A549 (cell line): ENCODE measurements around the gene VSTM1. TPM values are rescaled to one million over a fixed set of nuclear protein-coding genes. Genes with fewer than 3 reads are reported as not detected.
A peak's percentile ranks its signal among the peaks of the same experiment; 100 is the strongest.

Source experiments
- ATAC-seq, 2 experiments: fragments of 200-7000 bp in 1 of 2; fragments of >200 bp in 1 of 2; cut with Nextera tagmentation in 1 of 2; cut with Tn5 transposase in 1 of 2; 3 replicates each; pipeline versions ENCODE4 v1.8.0 to v1.9.1; 2018 to 2020; ENCODE audit warnings: mild to moderate bottlenecking in 1 of 2, moderate library complexity in 1 of 2
- CTCF ChIA-PET: fragments of 300-600 bp; sonication (Branson Sonifier 250); formaldehyde crosslinking; extraction: SDS; loops from one replicate; lab custom pipeline; 2021; ENCODE audit warnings: antibody characterized with exemption, inconsistent platforms; lab: Yijun Ruan, JAX
- POLR2A ChIA-PET: fragments of 350-600 bp; formaldehyde crosslinking; extraction: SDS; loops from one replicate; lab custom pipeline; 2021; ENCODE audit warnings: antibody characterized with exemption, inconsistent platforms; lab: Yijun Ruan, JAX
- DNase-seq, 2 experiments: peaks; one replicate each; pipeline versions ENCODE4 v3.0.0 to v3.0.0-alpha.2; 2011 to 2016; ENCODE audit warnings: low read depth in 1 of 2, low spot score in 1 of 2
- FAIRE-seq: peaks from 2 replicates; lab custom pipeline; 2011; peaks lifted over from hg19 to GRCh38; lab: Jason Lieb, UNC
- H3K27ac ChIP-seq, 2 experiments: fragments of >200 bp; sonication (Bioruptor Twin); formaldehyde crosslinking; 3 replicates each; pipeline ENCODE4 v1.5.1; 2016 to 2017
- H3K4me1 ChIP-seq: fragments of >200 bp; sonication (Bioruptor Twin); formaldehyde crosslinking; 3 replicates; pipeline ENCODE4 v1.6.1; 2016
- H3K4me2 ChIP-seq: fragments of >200 bp; sonication (Bioruptor Twin); formaldehyde crosslinking; 3 replicates; pipeline ENCODE4 v1.6.1; 2016
- H3K4me3 ChIP-seq: fragments of >200 bp; sonication (Bioruptor Twin); formaldehyde crosslinking; 3 replicates; pipeline ENCODE4 v1.5.1; 2016
- H3K9me3 ChIP-seq: fragments of >200 bp; sonication (Bioruptor Twin); formaldehyde crosslinking; 3 replicates; pipeline ENCODE4 v1.6.1; 2016
- CBX2 ChIP-seq: fragments of 200-600 bp; sonication (generic); IDR thresholded peaks from 2 replicates; pipeline ENCODE4 v1.6.1; 2016; ENCODE audit warnings: low read depth, mild to moderate bottlenecking, borderline replicate concordance
- CHD2 ChIP-seq: fragments of 150-350 bp; IDR thresholded peaks from 2 replicates; pipeline ENCODE4 v1.6.1; 2014; ENCODE audit warnings: low read length; ENCODE audit not compliant: partially characterized antibody
- CHD4 ChIP-seq: fragments of 200-600 bp; sonication (generic); IDR thresholded peaks from 2 replicates; pipeline ENCODE4 v1.6.1; 2016; ENCODE audit warnings: antibody characterized with exemption, mild to moderate bottlenecking, borderline replicate concordance
- EHF ChIP-seq: fragments of 250-450 bp; sonication (Bioruptor Pico); IDR thresholded peaks from 2 replicates; pipeline ENCODE4 v1.5.0; 2020; ENCODE audit warnings: mild to moderate bottlenecking
- FOSL2 ChIP-seq, 2 experiments: fragments of 450-650 bp in 1 of 2; fragments of >200 bp in 1 of 2; sonication (Bioruptor Twin) in 1 of 2; formaldehyde crosslinking; IDR thresholded peaks; 2 replicates each; pipeline versions ENCODE4 v1.5.0 to v1.6.1; 2016 to 2020; ENCODE audit warnings: mild to moderate bottlenecking in 1 of 2, moderate library complexity in 1 of 2
- GATA3 ChIP-seq: IDR thresholded peaks from 2 replicates; pipeline ENCODE4 v1.6.1; 2012; ENCODE audit warnings: borderline replicate concordance
- HDAC2 ChIP-seq: fragments of 200-600 bp; sonication (generic); IDR thresholded peaks from 2 replicates; pipeline ENCODE4 v1.6.1; 2016
- HOXA7 ChIP-seq: fragments of 250-450 bp; sonication (Bioruptor Pico); IDR thresholded peaks from 2 replicates; pipeline ENCODE4 v1.5.0; 2020; ENCODE audit warnings: mild to moderate bottlenecking, moderate library complexity
- JUN ChIP-seq, 2 experiments: fragments of >200 bp; sonication (Bioruptor Twin); formaldehyde crosslinking; IDR thresholded peaks; 2 replicates in 1 of 2; 3 replicates in 1 of 2; pipeline ENCODE4 v1.6.1; 2016 to 2017
- KDM1A ChIP-seq: fragments of 200-600 bp; sonication (generic); IDR thresholded peaks from 2 replicates; pipeline ENCODE4 v1.6.1; 2016; ENCODE audit warnings: low read depth, mild to moderate bottlenecking
- MAFK ChIP-seq: fragments of 450-650 bp; IDR thresholded peaks from 2 replicates; pipeline ENCODE4 v1.6.1; 2014; ENCODE audit not compliant: partially characterized antibody
- MAZ ChIP-seq: fragments of 150-350 bp; IDR thresholded peaks from 2 replicates; pipeline ENCODE4 v1.6.1; 2014; ENCODE audit warnings: antibody characterized with exemption, low read depth, low read length, borderline replicate concordance
- NFE2L2 ChIP-seq: fragments of 150-350 bp; conservative IDR thresholded peaks from 2 replicates; pipeline ENCODE4 v1.6.1; 2014; ENCODE audit warnings: low read length
- NPAS2 ChIP-seq: fragments of 250-450 bp; sonication (Bioruptor Pico); IDR thresholded peaks from 2 replicates; pipeline ENCODE4 v1.8.0; 2022; ENCODE audit warnings: mild to moderate bottlenecking, moderate library complexity, borderline replicate concordance
- NR3C1 ChIP-seq: fragments of >200 bp; sonication (Bioruptor Twin); formaldehyde crosslinking; IDR thresholded peaks from 3 replicates; pipeline ENCODE4 v1.6.1; 2017
- POLR2AphosphoS2 ChIP-seq: conservative IDR thresholded peaks from 2 replicates; pipeline ENCODE4 v1.6.1; 2012; ENCODE audit warnings: low read length, improper control_type of control experiment, inconsistent platforms
- RAD21 ChIP-seq, 2 experiments: fragments of >200 bp in 1 of 2; sonication (Bioruptor Twin) in 1 of 2; formaldehyde crosslinking in 1 of 2; IDR thresholded peaks in 1 of 2; conservative IDR thresholded peaks in 1 of 2; 2 replicates in 1 of 2; 3 replicates in 1 of 2; pipeline ENCODE4 v1.6.1; 2012 to 2018; ENCODE audit warnings: inconsistent platforms in 1 of 2
- RFX5 ChIP-seq: fragments of 450-650 bp; IDR thresholded peaks from 2 replicates; pipeline ENCODE4 v1.7.1; 2014; ENCODE audit warnings: antibody characterized with exemption, mild to moderate bottlenecking, moderate library complexity
- RNF2 ChIP-seq: fragments of 200-600 bp; sonication (generic); IDR thresholded peaks from 2 replicates; pipeline ENCODE4 v1.6.1; 2016; ENCODE audit warnings: low read depth, mild to moderate bottlenecking, antibody characterized with exemption, moderate library complexity, borderline replicate concordance
- SMC3 ChIP-seq: fragments of >200 bp; sonication (Bioruptor Twin); formaldehyde crosslinking; IDR thresholded peaks from 3 replicates; pipeline ENCODE4 v1.6.1; 2018; ENCODE audit warnings: inconsistent platforms
- SREBF2 ChIP-seq: fragments of 450-650 bp; IDR thresholded peaks from 2 replicates; pipeline ENCODE4 v1.6.1; 2014; ENCODE audit warnings: mild to moderate bottlenecking, moderate library complexity
- TFCP2L1 ChIP-seq: fragments of 250-450 bp; sonication (Bioruptor Pico); IDR thresholded peaks from 2 replicates; pipeline ENCODE4 v1.5.0; 2021; ENCODE audit warnings: mild to moderate bottlenecking
- ZFP36 ChIP-seq: fragments of 450-650 bp; IDR thresholded peaks from 2 replicates; pipeline ENCODE4 v1.6.1; 2014; ENCODE audit warnings: borderline replicate concordance; ENCODE audit not compliant: partially characterized antibody
- ZNF302 ChIP-seq: fragments of 250-450 bp; sonication (Bioruptor Pico); IDR thresholded peaks from 2 replicates; pipeline ENCODE4 v1.9.0; 2021; ENCODE audit warnings: inconsistent platforms, mild to moderate bottlenecking, moderate library complexity
- ZSCAN20 ChIP-seq: fragments of 250-450 bp; sonication (Bioruptor Pico); IDR thresholded peaks from 2 replicates; pipeline ENCODE4 v1.8.0; 2022; ENCODE audit warnings: mild to moderate bottlenecking, moderate library complexity
- WGBS: methylation state at CpG from one replicate; pipeline ENCODE4 v1.1.6; 2017; ENCODE audit errors: missing lambda C conversion rate; 5-methylcytosine and 5-hydroxymethylcytosine counted together
- polyA plus RNA-seq, 4 experiments: library from polyadenylated mRNA; depleted of rRNA in 3 of 4; stranded (reverse); fragments of >200 nt; fragmentation: RNase III in 1 of 4; extraction: RNeasy Plus Mini Kit Qiagen cat#74134 plus additional on column Dnase treatment in 1 of 4; gene quantifications; 2 replicates in 3 of 4; 3 replicates in 1 of 4; pipeline ENCODE4 v1.2.3, GENCODE V29; 2011 to 2017
- TF ChIP-seq, protein P1 (sequence below): fragments of 200-600 bp; sonication (generic); IDR thresholded peaks from 2 replicates; pipeline ENCODE4 v1.6.1; 2016; ENCODE audit warnings: antibody characterized with exemption, mild to moderate bottlenecking, moderate library complexity
- TF ChIP-seq, protein P2 (sequence below): fragments of >200 bp; sonication (Bioruptor Twin); formaldehyde crosslinking; IDR thresholded peaks from 3 replicates; pipeline ENCODE4 v1.6.1; 2016
- TF ChIP-seq, protein P3 (sequence below): fragments of 450-650 bp; IDR thresholded peaks from 2 replicates; pipeline ENCODE4 v1.6.1; 2014; ENCODE audit warnings: antibody characterized with exemption
- TF ChIP-seq, protein P4 (sequence below): IDR thresholded peaks from 2 replicates; pipeline ENCODE4 v1.6.1; 2012; ENCODE audit warnings: low read depth, borderline replicate concordance
- TF ChIP-seq, protein P5 (sequence below): fragments of >200 bp; sonication (Bioruptor Twin); formaldehyde crosslinking; IDR thresholded peaks from 3 replicates; pipeline ENCODE4 v1.5.1; 2016

Gene VSTM1
- polyA plus RNA-seq, 2 of the 4 experiments (the other 2 are of a cell fraction): 0.25 to 0.50 TPM

DNA sequence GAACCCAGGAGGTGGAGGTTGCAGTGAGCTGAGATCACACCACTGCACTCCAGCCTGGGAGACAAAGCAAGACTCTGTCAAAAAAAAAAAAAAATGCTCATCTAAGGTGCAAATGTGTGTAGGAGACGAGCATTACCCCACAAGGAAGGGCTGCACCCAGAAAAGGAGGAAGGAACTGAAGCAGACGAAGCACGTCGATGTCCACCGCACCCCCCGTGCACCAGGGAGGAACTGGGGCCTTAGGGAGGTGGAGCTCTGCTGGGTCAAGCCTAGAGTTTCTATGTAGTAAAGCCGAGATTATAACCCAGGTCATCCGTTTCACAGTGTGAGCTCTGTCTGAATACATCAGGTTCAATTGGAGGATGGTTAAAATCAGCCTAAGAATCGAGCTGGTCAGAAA lies 1.1 kb downstream of the VSTM1 start:
- Histone ChIP-seq H3K4me3 (no peak overlapping the region), H3K4me2 (no peak overlapping the region), H3K4me1 (no peaks in the 10 kb centered on the region), H3K27ac (no peak overlapping the region), H3K9me3 (no peaks in the 10 kb centered on the region)
- TF ChIP-seq HDAC2 (no peak), NPAS2 (CRISPR knock-in tag) (no peak), TFCP2L1 (CRISPR knock-in tag) (no peak), RAD21 (conservative IDR thresholded peaks at IDR 0.05 in 1 of 2, IDR thresholded peaks at IDR 0.05 in 1 of 2) (no peak), MAFK (no peak), JUN (IDR thresholded peaks at IDR 0.05) (no peak), EHF (no peak), FOSL2 (IDR thresholded peaks at IDR 0.05) (no peak), FOSL2 (CRISPR knock-in tag; IDR thresholded peaks at IDR 0.05) (no peak), CHD4 (no peak), MAZ (no peak), ZNF302 (no peak)
- TF ChIP-seq, protein P1, sequence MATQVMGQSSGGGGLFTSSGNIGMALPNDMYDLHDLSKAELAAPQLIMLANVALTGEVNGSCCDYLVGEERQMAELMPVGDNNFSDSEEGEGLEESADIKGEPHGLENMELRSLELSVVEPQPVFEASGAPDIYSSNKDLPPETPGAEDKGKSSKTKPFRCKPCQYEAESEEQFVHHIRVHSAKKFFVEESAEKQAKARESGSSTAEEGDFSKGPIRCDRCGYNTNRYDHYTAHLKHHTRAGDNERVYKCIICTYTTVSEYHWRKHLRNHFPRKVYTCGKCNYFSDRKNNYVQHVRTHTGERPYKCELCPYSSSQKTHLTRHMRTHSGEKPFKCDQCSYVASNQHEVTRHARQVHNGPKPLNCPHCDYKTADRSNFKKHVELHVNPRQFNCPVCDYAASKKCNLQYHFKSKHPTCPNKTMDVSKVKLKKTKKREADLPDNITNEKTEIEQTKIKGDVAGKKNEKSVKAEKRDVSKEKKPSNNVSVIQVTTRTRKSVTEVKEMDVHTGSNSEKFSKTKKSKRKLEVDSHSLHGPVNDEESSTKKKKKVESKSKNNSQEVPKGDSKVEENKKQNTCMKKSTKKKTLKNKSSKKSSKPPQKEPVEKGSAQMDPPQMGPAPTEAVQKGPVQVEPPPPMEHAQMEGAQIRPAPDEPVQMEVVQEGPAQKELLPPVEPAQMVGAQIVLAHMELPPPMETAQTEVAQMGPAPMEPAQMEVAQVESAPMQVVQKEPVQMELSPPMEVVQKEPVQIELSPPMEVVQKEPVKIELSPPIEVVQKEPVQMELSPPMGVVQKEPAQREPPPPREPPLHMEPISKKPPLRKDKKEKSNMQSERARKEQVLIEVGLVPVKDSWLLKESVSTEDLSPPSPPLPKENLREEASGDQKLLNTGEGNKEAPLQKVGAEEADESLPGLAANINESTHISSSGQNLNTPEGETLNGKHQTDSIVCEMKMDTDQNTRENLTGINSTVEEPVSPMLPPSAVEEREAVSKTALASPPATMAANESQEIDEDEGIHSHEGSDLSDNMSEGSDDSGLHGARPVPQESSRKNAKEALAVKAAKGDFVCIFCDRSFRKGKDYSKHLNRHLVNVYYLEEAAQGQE: no peak
- TF ChIP-seq, protein P2, sequence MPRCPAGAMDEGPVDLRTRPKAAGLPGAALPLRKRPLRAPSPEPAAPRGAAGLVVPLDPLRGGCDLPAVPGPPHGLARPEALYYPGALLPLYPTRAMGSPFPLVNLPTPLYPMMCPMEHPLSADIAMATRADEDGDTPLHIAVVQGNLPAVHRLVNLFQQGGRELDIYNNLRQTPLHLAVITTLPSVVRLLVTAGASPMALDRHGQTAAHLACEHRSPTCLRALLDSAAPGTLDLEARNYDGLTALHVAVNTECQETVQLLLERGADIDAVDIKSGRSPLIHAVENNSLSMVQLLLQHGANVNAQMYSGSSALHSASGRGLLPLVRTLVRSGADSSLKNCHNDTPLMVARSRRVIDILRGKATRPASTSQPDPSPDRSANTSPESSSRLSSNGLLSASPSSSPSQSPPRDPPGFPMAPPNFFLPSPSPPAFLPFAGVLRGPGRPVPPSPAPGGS: no peak
- WGBS: 35% methylated on average over 9 of the region's 9 CpGs
- ChIA-PET CTCF (no interaction called here), POLR2A (no interaction called here)
- DNase-seq: no peak
- no peak for ATAC-seq
- no peak for FAIRE-seq

DNA sequence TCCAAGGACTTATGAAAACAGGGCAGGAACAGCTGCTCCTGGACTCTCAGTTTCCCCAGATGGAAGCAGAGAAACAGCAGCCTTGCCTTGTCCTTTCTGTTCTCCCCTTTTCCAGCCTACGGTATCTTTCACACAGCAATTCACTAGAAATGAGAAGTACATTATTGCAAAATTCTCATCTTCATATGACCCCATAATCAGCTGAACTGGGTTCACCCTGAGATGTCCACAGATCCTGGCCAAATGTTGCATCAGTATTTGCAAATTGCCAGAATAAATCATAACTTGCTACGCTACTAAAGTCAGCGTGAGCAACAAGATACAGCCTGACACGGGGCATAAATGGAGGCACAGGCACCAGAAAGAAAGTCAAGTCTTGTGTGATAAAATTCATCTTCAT lies 16.1 kb downstream of the VSTM1 start:
- POLR2A ChIA-PET: no interaction called here
- Histone ChIP-seq H3K27ac (no peak overlapping the region), H3K9me3 (peaks cover 22% of the 10 kb centered on the region; the same call in 2 of the 3 replicates), H3K4me2 (no peak overlapping the region), H3K4me3 (no peak overlapping the region), H3K4me1 (no peaks in the 10 kb centered on the region)
- TF ChIP-seq RFX5 (no peak), SREBF2 (no peak), CBX2 (no peak), GATA3 (no peak), HOXA7 (CRISPR knock-in tag) (no peak), RNF2 (no peak), NR3C1 (no peak), CHD2 (no peak), POLR2AphosphoS2 (no peak), NFE2L2 (no peak), KDM1A (no peak), SMC3 (no peak), ZFP36 (no peak), ZSCAN20 (CRISPR knock-in tag) (no peak)
- TF ChIP-seq, protein P3, sequence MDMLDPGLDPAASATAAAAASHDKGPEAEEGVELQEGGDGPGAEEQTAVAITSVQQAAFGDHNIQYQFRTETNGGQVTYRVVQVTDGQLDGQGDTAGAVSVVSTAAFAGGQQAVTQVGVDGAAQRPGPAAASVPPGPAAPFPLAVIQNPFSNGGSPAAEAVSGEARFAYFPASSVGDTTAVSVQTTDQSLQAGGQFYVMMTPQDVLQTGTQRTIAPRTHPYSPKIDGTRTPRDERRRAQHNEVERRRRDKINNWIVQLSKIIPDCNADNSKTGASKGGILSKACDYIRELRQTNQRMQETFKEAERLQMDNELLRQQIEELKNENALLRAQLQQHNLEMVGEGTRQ: no peak
- TF ChIP-seq, protein P4, sequence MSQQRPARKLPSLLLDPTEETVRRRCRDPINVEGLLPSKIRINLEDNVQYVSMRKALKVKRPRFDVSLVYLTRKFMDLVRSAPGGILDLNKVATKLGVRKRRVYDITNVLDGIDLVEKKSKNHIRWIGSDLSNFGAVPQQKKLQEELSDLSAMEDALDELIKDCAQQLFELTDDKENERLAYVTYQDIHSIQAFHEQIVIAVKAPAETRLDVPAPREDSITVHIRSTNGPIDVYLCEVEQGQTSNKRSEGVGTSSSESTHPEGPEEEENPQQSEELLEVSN: no peak
- TF ChIP-seq, protein P5, sequence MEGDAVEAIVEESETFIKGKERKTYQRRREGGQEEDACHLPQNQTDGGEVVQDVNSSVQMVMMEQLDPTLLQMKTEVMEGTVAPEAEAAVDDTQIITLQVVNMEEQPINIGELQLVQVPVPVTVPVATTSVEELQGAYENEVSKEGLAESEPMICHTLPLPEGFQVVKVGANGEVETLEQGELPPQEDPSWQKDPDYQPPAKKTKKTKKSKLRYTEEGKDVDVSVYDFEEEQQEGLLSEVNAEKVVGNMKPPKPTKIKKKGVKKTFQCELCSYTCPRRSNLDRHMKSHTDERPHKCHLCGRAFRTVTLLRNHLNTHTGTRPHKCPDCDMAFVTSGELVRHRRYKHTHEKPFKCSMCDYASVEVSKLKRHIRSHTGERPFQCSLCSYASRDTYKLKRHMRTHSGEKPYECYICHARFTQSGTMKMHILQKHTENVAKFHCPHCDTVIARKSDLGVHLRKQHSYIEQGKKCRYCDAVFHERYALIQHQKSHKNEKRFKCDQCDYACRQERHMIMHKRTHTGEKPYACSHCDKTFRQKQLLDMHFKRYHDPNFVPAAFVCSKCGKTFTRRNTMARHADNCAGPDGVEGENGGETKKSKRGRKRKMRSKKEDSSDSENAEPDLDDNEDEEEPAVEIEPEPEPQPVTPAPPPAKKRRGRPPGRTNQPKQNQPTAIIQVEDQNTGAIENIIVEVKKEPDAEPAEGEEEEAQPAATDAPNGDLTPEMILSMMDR: no peak
- CTCF ChIA-PET: interaction anchor here (1.1 to 2.3 kb wide), 8 partner anchors 9 to 257 kb away, joined by 3 to 8 read pairs (median 3); no protein-coding TSS in a partner anchor
- ATAC-seq (no peak), FAIRE-seq (peak; percentile 28), DNase-seq (no peak)
- 14% methylated on average over 4 of the region's 4 CpGs for WGBS
